GM21786 (cell line): ENCODE data around the gene TPCN2.
"Not testable (repeated sequence)": the region's sequence is repeated elsewhere in the genome, so short reads cannot be mapped to it uniquely, and the experiment has no call there.

ENCODE experiments used
- ATAC-seq: cut with Tn5 transposase; IDR thresholded peaks from one replicate; pipeline ENCODE4 v1.9.1; 2021; ENCODE audit not compliant: unreplicated experiment

The TPCN2 gene

DNA sequence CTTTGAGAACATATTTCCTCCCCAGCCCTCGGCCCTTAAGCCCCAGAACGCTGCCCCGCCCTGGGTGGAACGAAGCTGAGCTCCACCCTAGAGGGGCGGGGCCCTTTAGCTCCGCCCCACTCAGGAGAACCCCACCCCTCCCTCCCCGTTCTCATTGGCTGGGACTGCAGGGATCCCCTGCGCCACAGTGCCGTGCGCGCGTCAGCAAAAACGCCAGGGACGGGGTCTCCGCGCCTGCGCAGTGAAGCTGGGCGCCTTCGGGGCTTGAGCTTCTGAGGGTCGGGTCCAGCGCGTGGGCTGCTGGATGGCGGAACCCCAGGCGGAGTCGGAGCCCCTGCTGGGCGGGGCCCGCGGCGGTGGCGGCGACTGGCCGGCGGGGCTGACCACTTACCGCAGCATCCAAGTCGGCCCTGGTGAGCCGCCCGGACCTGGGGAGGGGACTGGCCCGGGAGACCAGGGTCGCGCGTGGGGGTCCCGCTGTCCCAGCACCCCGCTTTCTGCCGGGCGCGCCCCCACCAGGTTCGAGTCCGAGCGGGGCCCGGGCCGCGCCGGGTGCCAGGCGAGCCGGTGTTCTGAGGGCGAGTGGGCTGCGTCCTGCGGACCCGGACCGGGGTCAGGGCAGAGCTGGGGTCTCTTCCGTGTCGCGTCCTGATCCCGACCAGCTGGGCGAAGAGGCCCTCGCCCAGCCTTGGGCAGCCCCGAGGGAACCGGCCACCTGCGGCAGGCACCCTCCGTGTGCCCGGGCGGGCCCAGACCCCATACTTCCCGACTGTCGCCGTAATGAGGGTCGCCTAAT is at the start of gene TPCN2:
Gene TPCN2 (plus strand): TSS at position 239 of the 796 bp plus-strand sequence. CDS start 66 bp downstream, at position 305.
- ATAC-seq = peak; percentile 69

DNA sequence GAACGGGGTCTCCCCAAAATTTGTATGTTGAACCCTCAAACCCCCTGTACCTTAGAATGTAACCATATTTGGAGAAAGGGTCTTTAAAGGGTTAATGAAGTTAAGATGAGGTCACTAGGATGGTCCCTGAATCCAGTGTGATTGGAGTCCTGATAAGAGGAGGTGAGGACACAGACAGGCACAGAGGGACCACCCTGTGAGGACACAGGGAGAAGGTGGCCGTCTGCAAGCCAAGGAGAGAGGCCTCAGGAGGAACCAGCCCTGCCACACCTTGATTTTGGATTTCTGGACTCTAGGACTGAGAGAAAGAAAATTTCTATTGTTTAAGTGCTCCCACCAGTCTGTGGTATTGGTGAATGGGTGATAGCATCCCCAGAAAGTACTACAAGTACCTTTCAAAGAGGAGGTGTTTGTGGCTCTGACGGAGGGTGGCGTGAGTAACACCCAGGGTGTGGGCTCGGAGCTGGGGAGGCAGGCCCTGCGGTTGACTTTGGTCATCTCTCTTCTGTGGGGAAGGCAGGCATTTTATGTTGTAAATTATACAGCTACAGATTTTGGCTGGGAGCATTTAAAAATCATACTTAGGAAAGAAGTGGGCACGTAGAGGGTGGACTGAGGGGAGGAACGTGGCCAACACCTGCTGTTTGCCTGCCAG is 49.5 kb upstream of the TPCN2 start:
- no peak for ATAC-seq

DNA sequence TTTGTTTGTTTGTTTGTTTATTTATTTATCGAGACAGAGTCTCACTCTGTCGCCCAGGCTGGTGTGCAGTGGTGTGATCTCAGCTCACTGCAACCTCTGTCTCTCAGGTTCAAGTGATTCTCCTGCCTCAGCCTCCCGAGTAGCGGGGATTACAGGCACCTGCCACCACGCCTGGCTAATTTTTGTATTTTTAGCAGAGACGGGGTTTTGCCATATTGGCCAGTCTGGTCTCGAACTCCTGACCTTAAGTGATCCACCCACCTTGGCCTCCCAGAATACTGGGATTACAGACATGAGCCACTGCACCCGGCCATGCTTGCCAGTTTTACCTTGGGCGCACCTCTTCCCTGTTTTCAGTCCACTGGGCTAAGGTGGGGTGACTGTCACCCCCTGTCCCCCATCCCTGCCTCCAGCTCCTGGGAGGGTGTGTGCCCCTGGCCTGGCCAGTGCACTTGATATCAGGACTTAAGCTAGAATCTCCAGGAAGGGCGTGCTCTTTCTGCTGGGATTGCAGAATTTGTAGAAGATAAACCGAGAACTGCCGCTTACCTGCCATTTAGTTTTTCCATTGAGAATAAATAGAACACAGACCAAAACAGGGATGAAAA is 48.9 kb upstream of the TPCN2 start:
- ATAC-seq = not testable (repeated sequence)

DNA sequence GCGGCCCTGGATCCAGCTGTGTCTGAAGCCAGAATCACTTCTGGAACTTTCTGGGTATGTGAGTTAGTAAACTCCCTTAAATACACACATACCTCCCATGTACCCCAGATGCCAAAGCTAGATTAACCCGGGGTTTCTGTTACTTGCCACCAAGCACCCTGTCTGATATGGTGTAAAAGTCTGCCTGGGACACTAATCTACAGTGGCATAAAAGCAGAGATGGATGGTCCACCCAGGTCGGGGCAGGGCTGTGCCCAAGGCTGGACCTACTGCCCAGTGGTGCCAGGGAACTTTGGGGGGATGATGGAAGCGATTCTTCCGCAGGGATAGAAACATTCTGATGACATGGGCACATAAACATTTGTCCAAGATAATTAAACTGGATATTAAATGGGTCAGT is 48.3 kb upstream of the TPCN2 start:
- no peak for ATAC-seq

DNA sequence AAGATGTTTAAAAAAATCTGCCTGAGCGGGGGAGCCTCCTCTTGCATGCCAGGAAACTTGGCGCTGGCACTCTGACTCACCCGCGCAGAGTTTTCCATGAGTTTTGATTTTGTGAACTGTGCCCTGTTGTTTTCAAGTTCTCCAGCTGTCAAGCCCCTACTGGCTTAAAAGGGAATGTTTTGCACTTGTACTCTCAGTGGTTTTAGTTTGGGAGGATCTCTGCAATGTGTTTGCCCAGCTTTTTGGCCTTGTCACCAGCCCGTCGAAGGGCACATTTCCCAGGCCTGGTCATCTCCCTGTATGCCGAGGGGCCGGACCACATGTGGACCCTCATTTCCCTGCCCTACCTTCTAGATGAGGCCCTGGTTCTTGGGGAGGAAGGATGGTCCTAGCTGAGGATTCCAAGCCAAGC is 47.9 kb upstream of the TPCN2 start:
- ATAC-seq = no peak

DNA sequence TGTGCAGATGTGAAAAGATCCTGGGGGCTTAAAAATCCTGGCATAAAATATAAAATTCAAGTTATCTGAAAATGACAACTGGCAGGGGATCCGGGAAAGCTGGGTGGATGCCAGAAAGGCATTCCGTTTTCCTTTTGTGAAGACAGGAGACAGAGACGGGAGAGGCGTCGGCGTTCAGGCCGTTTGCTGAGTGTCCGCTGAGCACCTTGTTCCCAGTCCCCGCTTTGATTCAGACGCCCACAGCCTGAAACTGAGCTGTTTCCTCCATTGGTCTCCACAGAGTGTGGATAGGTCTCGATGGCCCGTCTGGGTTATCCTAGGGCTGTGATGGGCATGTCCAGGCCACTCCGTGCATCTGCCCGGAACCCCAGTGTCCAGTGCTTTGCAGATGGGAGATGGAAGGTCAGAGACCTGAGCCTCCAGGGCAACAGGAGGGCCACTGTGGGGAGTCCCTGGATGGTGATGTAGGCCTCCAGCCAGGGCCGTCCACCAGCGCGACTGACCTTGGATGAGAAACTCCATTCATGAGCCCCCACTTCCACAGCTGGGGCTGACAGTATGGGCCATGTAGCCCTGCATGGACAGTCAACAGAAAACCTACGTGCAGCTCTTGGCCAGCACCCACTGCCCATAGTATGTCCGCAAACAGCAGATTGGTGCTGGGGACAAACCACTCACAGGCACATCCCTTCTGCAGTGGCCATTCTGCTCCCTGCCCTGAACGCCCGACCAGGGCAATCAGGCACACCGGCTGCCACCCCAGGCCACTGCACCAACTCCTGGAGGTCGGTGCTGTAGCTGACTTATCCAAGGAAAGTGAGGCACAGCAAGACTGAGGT is 47.3 kb upstream of the TPCN2 start:
- ATAC-seq = no peak

DNA sequence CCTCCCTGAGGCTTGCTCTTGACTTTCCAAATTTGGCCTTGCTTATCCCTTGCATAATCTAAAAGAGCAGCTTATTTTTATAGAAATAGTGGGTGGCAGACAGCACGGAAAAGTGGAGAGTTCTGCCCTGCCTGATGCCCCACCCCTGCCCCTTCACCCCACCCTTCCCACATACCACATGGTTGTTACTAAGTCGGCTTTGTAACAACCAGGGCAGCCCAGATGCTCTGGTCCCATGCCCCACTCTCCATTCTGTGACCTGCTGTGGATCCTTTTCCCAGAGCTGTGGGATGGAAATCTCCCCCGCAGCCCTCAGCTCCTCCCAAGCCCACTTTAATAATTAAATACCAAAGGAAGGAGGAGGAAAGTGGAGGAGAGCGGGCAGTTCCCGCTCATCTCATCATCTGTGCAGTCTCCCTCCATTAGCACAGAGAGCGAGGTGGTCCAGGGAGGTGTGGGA is 46.6 kb upstream of the TPCN2 start:
- ATAC-seq = no peak

DNA sequence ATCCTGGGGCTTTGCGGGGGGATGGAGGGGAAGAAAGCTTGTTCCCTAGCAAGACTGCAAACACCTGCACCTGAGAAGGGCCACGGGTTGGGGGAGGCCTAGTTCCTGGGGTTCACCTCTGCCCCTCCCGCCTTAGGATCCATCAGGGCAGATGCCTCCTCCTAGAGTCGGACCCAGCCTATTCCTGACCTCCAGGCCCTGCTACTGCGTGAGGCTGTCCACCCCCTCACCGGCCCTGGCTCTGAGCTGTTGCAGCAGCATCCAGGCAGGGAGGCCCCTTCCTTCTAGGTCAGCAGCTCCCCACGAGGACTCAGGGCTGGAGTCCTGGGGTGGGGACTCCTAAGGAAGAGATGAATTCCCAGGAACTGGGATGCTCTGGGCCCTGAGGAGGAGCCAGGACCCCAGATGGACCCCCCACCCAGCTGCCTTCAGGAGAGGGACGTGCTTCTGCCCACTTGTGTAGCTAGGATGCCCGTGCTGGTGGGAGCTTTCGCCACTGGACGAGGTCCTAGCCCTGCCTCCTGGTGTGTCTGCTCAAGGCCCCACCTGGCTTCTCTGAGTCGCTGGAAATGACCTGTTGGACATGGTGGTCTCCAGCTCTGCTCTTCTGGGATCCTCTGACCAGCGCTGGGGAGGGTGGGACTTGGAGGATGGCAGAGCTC is 46.0 kb upstream of the TPCN2 start:
- no peak for ATAC-seq

DNA sequence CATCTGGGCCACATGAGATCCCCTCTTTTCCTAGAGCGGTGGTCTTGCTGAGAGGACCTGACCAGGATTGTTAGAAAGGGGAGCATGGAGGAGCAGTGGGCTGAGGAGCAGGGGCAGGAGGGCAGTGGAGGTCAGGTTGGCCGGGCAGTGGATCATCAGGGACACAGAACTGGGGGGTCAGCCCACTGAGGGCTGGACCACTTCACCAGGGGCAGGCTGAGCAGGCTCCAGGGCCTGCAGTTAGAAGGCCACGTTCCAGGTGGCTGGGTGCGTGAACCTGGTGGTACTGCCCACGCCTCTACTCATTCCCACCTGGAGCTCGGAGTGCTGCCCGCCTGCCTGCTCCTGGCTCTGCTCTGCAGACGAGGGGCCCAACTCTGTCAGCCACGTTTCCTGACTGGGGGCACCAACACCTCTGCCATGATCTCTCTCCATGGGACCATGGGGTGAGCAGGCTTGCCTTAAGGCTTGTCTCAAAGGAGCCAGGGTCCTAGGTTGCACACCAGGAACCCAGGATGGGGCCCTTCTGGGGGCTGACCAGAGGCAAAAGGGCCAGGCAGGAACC is 45.3 kb upstream of the TPCN2 start:
- no peak for ATAC-seq

DNA sequence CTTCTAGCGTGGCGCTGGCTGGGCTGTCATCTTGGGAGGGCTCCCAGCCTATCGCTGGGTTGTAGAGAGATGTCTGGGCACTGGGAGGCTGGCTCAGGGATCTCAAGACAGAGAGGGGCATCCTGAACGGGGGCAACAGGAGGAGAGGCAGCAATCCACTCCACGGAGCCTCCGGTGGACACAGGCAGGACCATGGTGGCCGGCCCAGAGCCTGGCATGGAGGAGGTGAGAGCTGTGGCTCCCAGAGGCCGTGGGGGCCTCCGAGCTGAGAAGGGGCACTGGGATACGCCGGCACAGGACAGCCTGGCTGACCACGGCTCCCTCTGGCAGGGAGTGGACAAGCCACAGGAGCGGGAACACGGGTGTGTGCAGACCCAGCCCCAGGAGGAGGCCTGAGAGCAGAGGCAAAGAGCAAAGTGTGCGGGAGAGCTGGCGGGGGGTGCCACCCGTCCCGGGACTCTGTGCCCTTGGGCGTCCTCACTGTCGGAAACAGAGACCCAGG is 44.8 kb upstream of the TPCN2 start:
- ATAC-seq = no peak

DNA sequence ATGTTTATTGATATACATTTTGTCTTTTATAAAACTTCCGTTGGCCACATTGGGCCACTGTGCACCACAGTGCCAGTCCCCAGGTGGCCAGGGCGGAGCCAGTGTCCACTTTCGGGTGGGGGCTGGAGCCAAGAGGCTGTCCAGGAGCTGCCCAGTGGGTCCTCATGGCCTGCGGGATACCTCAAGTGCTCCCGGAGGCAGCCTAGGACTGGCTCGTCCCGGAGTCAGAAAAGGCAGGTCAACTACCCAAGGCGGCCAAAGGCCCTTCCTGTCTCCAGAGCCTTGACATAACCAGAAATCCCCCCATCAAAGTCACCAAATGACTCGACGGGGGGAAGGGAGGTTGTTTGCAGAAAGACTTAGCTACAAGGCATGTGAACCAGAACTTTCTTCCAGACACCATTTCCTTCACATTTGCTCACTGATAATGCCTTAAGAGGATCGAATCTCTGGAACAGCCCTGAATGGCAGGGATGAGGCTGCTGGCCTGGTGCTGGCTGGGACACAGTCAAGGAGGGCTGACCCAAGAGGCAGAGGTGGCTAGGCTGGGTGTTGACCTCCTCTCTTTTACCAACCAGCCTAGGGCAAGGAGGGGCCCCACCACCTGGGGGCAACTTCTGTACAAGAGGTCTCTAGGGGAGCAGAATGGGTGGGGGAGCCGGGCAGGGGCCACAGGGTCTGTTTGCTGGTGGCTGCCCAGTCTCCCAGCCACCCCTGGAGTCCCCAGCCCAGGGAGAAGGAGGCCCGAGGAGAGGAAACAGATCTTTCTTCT is 44.1 kb upstream of the TPCN2 start:
- no peak for ATAC-seq

DNA sequence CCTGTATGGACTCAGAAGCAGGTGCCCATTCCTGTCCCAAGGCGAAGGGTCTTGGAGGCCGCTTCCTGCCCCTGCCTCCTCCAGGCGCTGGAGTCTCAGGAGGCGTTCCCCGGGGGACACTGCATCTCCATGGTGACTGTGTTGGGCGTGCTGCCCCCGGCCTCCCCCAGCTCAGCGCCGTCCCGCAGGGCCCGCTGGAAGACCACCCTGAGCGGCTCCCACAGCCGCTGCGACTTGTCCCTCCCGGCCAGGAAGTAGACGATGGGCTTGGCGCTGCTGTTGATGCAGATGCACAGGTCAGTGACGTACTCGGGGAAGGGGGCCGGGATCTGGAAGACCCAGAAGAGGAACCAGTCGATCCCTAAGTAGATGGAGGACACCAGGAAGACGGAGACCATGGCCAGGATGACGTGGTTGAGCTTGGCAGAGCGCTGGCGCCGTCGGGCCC is 43.5 kb upstream of the TPCN2 start:
- ATAC-seq = no peak

DNA sequence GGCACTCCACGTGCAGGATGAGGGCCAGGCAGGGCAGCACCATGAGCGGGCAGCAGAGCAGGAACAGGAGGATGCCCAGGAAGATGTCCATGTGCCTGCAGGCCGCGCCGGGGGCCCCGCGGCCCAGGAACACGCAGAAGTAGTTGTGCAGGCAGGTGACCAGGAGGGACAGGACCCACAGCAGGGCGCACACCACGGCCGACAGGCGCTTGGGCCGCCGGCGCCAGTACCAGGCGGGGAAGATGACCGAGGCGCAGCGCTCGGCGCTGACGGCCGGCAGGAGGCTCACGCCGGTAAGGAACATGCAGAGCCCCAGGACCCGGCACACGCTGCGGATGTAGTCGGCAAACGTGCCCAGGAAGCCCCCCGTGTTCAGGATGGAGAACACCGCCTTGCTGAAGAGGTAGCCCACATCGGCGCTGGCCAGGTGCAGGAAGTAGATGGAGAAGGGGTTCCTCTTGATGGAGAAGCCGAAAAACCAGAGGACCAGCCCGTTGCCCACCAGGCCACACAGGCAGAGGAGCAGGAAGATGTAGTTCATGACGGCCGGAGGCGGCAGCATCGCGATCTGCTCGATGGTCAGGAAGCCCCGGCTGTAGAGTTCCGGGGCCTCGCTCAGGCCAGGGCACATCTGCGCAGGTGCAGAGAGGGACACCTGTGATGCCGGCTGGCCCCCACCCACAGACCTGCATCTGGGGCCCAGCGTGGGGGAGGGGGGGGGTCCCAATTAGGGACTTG is 42.9 kb upstream of the TPCN2 start:
- no peak for ATAC-seq

DNA sequence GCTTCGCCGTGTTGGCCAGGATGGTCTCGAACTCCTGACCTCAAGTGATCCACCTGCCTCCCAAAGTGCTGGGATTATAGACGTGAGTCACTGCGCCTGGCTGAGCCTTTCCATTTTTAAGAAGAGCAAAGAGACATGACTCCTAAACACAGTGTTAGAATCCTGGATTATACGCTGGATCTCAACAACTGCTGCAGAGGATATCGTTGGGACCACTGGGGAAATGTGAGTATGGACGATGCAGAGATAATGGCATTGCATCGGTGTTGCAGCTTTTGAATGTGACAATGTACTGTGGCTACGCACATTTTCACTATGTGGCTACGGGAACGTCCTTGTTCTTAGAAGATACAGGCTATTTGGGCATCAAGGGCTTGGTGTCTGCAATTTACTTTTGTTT is 41.9 kb upstream of the TPCN2 start:
- ATAC-seq = no peak

DNA sequence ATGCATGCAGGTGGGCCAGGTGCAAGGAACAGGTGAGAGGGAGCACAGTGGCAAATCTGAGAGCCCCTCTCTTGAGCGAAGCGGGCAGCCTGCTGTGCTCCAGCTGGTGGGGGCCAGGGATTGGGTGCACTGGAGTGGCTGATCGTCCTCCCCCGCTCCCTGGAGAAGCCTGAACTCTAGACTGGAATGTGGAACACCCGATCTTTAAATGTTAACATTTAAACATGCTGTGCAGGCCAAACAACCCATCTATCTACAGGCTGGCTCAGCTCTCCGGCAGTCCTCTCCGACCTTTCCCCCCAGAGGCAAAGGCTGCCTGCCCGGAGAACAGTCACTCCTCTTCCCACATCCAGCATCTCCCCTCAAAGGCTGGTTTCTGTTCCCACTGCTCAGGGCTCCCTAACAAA is 40.8 kb upstream of the TPCN2 start:
- ATAC-seq = no peak

DNA sequence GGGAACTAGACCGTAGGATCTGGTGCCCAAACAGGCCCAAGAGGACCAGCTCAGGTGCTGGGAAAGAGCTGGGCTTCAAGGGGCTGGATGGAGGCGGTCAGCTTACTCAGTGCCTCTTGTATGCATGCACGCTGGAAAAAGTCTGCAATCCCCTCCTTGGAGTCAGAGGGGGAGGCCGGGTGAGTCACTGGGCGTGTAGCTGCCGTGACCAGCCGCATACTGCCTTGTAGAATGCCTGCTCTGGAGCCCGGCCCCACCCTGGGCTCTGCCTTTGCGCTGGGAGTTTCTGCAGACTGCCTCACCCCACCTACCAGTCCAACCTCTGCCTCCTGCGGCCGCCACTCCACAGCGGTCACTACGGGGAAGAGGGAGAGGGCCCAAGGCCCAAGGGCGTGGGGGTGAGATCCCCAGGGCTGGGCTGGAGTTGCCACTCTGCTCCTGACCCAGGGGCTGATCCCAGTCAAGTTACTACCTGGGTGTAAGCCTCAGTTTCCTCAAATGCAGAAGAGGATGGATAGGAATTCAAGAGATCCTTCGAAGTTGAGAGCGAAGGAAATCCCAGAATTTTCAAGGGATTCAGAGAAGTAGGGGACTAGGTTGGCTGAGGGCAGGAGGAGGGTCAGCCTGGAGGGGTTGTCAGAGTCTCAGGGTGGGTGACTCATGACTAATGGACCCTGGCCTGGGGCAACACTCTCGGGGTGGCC is 39.8 kb upstream of the TPCN2 start:
- ATAC-seq = no peak

DNA sequence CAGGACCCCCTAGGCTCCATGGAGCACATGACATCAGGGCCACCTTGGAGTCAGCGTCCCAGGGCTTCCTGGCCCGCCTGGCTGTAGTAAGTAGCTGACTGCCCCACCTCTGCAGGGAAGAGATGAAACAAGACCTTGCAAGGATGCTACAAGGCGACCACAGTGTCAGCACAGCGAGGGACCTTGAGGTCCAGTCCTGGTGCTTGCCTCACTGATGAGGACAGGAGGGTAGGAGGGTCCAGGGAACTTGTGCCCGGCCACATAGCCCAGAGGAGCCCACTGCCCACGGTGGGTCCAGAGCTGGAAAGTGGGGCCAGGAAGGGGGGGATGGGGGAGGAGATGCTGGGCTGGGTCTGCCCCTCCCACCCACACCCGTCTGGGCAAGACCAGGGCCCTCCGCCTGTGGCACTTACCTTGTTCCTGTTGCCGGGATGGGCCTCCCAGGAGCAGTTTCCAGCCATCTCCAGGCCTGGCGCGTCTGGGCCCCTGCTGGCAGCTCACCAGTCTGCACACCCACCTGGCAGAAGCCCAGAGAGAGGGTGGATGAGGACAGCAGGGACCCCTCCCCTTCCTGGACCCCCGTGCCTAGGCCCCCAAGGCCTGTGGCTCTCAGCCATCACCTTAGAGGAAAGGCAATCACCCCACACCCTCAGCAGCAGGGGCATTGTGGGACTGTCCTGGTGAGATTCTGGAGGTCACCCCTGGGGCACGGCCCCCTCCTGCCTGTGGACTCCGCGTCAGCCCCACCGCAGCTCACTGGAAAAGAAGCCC is 39.1 kb upstream of the TPCN2 start:
- ATAC-seq = no peak
